ENCODE results near the gene ANKEF1.

The ANKEF1 gene

GRCh38 chr20:10077886-10078285 is 43.1 kb downstream of the ANKEF1 start:
- FAIRE-seq, result no peak

DNA sequence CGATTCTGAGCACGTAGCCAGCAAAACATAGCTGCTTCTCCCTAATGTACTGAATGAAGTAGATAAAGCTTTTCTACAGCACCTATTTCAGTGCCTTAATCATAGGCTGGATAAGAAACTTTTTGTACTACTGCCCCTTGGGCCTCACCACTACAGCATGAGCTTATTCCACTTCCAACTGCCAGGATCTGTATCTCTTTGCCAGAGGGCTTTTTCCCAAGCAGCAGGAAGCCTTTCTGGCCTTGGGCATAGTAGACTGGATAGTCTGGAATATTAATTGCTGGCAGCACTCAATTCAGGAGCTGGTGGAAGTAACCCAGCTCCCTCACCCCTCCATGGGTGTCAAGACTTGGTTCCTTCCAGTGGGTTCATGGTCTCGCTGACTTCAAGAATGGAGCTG is 43.6 kb downstream of the ANKEF1 start:
- DNase-seq (ENCODE audit: insufficient read length, low spot score) (no peak), FAIRE-seq (no peak)

More at GRCh38 chr20:10077886-10078285, 43.1 kb downstream of the ANKEF1 start:
- DNase-seq (ENCODE audit: insufficient read length, low spot score), result no peak

DNA sequence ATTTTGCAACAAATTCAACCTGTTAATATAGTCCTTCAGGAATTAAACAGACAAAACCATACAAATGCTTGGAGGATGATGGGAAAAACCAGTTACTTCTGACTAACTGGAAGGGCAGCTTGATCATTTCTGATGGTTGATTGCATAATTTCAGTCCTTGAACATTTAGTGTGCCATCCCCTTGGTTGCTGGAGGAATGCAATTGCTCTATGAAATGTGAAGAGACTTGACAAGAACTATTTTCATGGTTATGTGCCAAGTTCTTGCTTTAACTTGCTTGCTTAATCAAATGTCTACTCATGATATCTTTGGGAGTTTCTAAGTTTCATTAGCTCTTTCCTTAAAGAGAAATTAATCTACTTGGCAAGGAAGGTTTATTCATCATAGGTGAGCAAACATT is 45.2 kb downstream of the ANKEF1 start:
- DNase-seq (ENCODE audit: insufficient read length, low spot score), result no peak
- no peak for FAIRE-seq

DNA sequence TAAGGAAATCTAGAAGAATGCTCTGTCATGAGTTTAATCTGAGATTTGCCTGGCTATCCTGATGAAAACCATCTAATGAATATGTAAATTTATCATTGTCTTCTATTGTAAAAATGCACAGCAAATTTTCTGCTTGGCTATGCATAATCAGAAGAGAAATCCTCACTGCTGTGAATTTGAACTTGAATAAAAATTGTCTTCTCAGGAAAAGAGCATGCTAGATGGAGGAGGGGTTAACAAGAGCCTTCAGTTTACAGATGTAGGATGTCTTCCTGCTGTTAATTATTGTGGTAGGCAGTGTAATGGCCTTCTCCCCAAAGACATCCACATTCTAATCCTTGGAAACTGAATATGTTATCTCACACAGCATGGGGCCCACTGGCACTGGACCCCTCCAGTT is 45.8 kb downstream of the ANKEF1 start:
- DNase-seq (ENCODE audit: insufficient read length, low spot score) (no peak), FAIRE-seq (no peak)

GRCh38 chr20:10089871-10090587 is 55.2 kb downstream of the ANKEF1 start:
- FAIRE-seq, result no peak
- DNase-seq (ENCODE audit: insufficient read length, low spot score), result no peak

- peak; percentile 8 for DNase-seq (ENCODE audit: insufficient read length, low spot score)
- no peak for FAIRE-seq
These were observed 55.9 kb downstream of the ANKEF1 start for GRCh38 chr20:10090588-10091166.

DNA sequence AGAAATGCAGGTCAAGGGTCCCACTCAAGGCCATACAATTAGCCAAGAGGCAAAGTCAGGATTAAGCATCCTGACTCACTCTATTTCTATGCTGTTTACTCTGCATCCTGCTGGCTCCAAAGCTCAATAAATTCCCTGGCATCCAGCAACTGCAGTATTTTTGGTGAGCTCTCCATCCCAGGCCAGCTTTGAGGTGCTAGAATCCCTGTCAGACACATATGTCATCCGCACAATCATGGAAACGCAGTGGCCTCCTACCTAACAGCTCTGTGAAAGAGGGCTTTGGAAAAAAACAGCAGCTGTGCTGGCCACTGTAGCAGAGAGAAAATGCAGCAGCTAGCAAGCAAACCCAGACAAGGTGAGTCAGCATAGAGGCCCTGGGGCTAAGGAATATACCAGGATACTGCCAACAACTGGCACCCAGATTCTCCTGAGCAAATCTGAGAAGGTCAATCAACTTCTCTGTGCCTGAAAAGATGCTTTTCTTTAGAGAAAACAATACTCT is 58.4 kb downstream of the ANKEF1 start:
- no peak for DNase-seq (ENCODE audit: insufficient read length, low spot score)
- no peak for FAIRE-seq

DNA sequence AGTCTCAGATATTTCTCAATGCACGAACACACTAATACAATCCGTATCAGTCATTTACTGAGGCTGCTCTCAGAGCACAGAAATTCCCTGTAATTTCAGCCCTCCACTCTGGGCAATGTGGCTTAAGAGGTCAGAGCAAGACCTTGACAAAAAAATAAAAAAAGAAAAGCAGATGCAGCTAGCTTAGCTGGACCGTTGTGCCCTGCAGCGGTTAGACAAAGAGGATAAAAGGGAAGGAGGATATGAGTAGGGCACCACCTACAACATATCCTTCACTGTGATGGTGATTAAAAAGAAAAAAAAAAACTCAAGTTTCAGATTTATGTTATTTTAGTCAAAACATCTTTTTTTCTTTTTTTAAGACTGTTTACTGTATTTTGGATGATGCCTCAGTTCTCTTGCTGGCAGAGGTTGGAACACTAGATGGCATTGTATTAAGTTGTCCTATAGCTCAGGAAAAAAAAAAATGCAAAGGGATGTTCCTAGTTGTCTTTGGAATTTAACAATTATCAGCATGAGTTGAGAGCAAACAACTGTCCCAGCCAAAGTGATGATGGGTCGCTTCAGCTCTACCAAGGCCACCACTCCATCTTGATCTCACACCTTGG is 59.9 kb downstream of the ANKEF1 start:
- no peak for FAIRE-seq
- DNase-seq (ENCODE audit: insufficient read length, low spot score), result no peak

GRCh38 chr20:10096790-10097189 is 62.0 kb downstream of the ANKEF1 start:
- FAIRE-seq (no peak), DNase-seq (ENCODE audit: insufficient read length, low spot score) (no peak)

DNA sequence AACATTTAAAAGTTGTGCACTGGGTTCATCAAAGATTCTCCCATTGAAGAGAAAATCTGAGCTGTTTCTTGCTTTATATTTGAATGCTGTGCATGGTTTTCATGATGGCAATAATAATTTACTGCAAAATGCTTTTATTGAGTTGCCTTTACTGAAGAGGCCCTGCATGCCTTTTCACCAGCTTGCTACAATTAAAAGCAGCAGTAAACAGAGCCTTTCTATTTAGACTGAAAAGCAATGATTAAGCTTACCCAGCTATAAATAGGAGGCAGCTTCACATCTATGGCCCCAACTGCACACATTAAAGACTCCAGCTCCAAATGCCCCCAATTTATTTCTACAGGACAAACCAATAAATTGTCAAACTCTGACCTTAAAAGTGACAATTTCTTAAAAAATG is 70.3 kb downstream of the ANKEF1 start:
- FAIRE-seq (no peak), DNase-seq (ENCODE audit: insufficient read length, low spot score) (no peak)
